Measurements from ENCODE around the gene SPC25.

- TF ChIP-seq CTCF (IDR thresholded peaks at IDR 0.05; ENCODE audit: low read depth, low read length, missing input control) (no peak), HNF4G (IDR thresholded peaks at IDR 0.05) (no peak), ATF3 (IDR thresholded peaks at IDR 0.05) (no peak), REST (IDR thresholded peaks at IDR 0.05) (no peak), RXRA (IDR thresholded peaks at IDR 0.05) (no peak), YY1 (IDR thresholded peaks at IDR 0.05) (no peak), TAF1 (conservative IDR thresholded peaks at IDR 0.05) (no peak), HNF4A (conservative IDR thresholded peaks at IDR 0.05) (no peak), ZBTB33 (IDR thresholded peaks at IDR 0.05) (no peak), SP1 (IDR thresholded peaks at IDR 0.05) (no peak)
Measured at GRCh38 chr2:168889635-168890005, 610 bp downstream of the SPC25 start.
